Epithelial cell of esophagus (primary cell): Measurements from ENCODE around the gene DNAJA1.
"Not testable (repeated sequence)": the region's sequence is repeated elsewhere in the genome, so short reads cannot be mapped to it uniquely, and the experiment has no call there.

Source experiments
- DNase-seq: peaks from one replicate; pipeline ENCODE4 v3.0.0; 2010; ENCODE audit warnings: low read depth
- H3K4me3 ChIP-seq: 2 replicates; pipeline ENCODE4 v1.5.1; 2011; ENCODE audit warnings: mild to moderate bottlenecking, low read length, control low read depth
- TF ChIP-seq, protein P1 (sequence below): IDR thresholded peaks from 2 replicates; pipeline ENCODE4 v1.5.1; 2011; ENCODE audit warnings: low read depth, mild to moderate bottlenecking, low read length, control low read depth, inconsistent platforms; ENCODE audit not compliant: insufficient read depth; ENCODE audit errors: missing control alignments

The DNAJA1 gene

DNA sequence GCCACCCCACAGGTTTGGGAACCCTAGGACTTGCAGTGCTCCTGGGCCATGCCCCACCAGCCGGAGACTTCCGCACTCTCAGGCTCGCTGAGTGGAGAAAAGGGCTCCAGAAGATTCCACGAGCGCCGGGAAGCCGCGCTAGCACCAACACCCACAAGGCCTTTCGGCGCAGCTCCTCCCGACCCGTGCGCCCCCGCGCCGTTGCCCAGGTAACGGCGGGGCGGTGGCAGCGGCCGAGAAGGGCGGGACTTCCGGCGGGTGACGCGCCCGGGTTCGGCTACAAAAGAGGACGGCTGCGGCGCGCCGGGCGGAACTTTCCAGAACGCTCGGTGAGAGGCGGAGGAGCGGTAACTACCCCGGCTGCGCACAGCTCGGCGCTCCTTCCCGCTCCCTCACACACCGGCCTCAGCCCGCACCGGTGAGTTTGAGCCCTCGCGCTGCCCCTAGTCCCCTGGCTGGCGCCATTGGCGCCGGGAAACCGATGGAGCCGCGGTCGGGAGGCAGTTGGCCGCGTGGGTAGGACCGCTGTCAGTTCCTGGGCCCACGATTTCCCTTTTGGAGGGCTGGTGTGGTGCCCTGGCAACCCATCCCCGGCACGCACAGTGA is at the start of gene DNAJA1:
Gene DNAJA1 (plus strand): TSS at position 308 of the 606 bp plus-strand sequence. CDS start 1,212 bp downstream, outside the sequence.
- TF ChIP-seq, protein P1, sequence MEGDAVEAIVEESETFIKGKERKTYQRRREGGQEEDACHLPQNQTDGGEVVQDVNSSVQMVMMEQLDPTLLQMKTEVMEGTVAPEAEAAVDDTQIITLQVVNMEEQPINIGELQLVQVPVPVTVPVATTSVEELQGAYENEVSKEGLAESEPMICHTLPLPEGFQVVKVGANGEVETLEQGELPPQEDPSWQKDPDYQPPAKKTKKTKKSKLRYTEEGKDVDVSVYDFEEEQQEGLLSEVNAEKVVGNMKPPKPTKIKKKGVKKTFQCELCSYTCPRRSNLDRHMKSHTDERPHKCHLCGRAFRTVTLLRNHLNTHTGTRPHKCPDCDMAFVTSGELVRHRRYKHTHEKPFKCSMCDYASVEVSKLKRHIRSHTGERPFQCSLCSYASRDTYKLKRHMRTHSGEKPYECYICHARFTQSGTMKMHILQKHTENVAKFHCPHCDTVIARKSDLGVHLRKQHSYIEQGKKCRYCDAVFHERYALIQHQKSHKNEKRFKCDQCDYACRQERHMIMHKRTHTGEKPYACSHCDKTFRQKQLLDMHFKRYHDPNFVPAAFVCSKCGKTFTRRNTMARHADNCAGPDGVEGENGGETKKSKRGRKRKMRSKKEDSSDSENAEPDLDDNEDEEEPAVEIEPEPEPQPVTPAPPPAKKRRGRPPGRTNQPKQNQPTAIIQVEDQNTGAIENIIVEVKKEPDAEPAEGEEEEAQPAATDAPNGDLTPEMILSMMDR: no peak
- H3K4me3 ChIP-seq: peak within 1 kb of the TSS; percentile 97
- peak; percentile 94 for DNase-seq

DNA sequence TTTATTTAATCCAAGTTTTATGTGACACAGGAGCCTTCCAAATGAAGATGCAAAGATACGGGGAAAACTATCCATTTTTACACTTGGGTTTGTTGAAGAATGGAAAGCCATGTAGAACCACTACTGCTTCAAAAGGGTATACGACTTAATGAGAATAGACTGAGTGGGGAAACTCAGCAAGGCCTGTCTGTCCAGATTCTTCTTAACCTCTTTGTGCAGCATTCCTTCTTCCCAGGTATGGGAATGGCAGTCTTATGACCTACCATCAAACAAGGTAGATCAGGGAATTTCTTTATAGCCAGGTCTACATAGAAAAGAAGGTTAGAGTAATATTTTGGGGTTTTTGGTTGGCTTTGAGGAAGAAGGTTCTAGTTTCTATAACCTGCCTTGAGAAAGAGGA is 47.0 kb upstream of the DNAJA1 start:
- DNase-seq: no peak

DNA sequence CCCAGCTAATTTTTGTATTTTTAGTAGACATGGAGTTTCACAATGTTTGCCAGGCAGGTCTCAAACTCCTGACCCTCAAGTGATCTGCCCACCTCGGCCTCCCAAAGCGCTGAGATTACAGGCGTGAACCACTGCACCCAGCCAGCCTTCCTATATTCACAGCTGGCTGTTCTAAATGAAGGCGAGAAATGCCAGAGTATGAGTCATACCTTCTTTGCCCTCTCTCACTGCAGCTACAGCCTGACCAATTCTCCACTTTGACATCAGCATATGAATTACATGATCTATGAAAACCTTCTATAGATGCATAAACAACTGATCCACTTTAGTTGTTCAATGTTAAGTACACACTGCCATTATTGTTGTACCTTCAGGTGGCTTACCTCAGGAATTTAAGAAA is 38.1 kb upstream of the DNAJA1 start:
- peak; percentile 6 for DNase-seq
- TF ChIP-seq, protein P1: no peak
- H3K4me3 ChIP-seq: no peak overlapping the region

More for the DNA sequence above, 47.0 kb upstream of the DNAJA1 start:
- TF ChIP-seq, protein P1: no peak
- H3K4me3 ChIP-seq: no peak overlapping the region

DNA sequence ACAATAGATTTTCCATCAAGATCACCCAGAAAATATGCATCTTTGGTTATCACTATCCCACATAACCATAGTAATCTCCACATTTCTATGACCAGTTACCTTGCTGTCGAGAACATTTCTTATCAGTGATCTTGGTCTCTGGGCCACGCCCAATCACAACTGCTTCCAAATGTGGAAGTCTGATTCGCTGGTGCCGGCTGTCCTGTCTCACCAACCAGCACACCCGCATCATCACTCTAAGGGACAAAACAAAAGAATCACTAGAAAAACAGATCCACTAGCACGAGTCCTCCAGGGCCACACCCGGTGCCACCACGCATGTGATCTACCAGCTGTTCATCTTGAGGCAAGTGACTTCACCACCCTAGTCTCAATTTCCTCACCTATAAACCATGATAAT is 35.4 kb upstream of the DNAJA1 start:
- TF ChIP-seq, protein P1: no peak
- no peak overlapping the region for H3K4me3 ChIP-seq
- peak; percentile 2 for DNase-seq

DNA sequence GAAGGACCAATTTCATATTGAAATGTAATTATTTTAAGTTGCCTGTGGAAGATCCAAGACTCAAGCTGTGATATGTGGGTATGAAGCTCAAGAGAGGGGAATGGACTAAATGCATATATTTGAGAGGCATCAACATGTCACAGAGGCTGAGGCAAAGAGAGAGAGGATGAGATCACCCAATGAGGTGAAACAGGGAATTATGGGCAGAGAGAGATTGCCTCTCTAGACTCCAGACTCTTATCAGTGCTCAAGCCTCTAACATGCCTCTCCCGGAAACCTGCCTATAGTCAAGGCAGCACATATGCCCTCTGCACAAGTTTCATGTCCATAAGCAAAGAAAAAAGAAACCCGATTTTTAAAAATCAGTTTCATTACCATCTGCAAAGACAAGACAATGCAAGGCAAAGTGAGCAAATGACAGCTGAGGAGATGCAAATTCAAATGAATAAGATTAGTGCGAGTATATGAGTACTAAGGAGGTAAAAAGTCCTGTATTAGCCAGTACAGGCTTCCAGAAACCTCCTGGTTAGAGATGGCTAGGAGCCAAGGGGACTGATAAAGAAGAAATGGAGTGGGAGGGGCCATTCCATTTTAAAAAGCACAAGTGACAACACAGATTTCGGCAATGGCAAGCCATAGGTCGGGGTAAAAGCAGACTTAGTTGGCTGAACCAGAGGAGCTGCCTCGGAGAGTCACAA is 33.0 kb upstream of the DNAJA1 start:
- TF ChIP-seq, protein P1: no peak
- H3K4me3 ChIP-seq: no peak overlapping the region
- no peak for DNase-seq

DNA sequence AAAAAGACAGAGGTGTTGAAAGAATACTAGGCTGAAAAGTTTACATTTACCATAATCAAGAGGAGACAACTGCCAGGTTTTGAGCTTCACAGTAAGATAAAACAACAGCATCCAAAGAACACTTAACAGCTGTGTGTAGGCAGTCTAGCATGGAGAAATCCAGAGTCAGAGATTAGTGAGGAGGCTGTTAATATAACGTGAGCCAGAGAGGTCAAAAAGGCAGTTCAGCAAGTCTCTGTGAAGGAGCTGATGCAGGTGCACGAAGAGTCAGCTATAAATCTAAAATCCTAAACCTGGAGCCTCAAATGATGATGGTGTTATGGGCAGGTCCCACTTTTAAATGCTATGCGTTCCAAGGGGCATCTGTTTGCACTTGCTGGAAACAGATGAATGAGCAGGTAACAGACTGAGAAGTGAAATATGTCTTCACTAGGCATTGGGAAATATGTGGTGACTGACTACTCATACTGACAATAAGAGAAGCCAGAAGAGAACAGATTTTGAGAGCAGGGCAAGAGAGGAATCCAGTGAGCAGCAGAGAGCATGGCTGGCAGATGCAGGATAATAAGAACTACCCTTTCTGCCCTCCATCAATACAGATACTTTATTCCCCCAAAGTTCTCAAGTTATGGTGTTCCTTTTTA is 32.4 kb upstream of the DNAJA1 start:
- H3K4me3 ChIP-seq: no peak overlapping the region
- peak; percentile 47 for DNase-seq
- TF ChIP-seq, protein P1: no peak

DNA sequence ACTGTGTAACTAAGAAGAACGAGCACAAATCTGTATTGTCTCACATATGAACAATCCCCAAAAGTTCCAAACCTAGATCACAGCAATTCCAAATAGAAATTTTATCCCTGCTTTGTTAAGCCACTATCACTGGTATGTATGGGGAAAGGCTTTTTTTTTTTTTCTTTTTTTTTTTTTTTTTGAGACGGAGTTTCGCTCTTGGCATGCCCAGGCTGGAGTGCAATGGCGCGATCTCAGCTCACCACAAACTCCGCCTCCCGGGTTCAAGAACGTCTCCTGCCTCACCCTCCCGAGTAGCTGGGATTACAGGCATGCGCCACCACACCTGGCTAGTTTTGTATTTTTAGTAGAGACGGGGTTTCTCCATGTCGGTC is 24.4 kb upstream of the DNAJA1 start:
- H3K4me3 ChIP-seq: peak overlapping the region; percentile 93
- DNase-seq: peak; percentile 65

DNA sequence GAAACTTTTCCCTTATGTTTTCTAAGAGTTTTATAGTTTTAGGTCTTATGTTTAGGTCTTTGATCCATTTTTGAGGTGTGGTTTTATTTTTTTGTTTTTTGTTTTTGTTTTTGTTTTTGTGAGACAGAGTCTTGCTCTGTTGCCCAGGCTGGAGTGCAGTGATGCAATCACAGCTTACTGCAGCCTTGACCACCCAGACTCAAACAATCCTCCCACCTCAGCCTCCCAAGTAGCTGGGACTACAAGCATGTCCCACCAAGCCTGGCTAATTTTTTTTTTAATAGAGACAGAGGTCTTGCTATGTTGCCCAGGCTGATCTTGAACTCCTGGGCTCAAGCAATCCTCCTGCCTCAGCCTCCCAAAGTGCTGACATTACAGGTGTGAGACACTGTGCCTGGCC is 19.7 kb upstream of the DNAJA1 start:
- H3K4me3 ChIP-seq, DNase-seq: not testable (repeated sequence)
